SU-DHL-6 (cell line): ENCODE results near the gene LDLRAD1.

ENCODE experiments used
- H2AFZ ChIP-seq: fragments of 200-600 bp; sonication (generic); 2 replicates; pipeline ENCODE4 v1.6.1; 2014; ENCODE audit warnings: low read depth, mild to moderate bottlenecking, moderate library complexity, mixed read lengths, antibody characterized with exemption, low read length; ENCODE audit not compliant: severe bottlenecking
- H3F3A ChIP-seq: fragments of 200-600 bp; shearing (Covaris generic); 2 replicates; pipeline ENCODE4 v1.6.0; 2016; ENCODE audit warnings: antibody characterized with exemption, mild to moderate bottlenecking; ENCODE audit not compliant: insufficient read depth
- H3K27ac ChIP-seq: fragments of 200-600 bp; sonication (generic); 2 replicates; pipeline ENCODE4 v1.5.1; 2016; ENCODE audit warnings: low read depth, mild to moderate bottlenecking, low read length, moderate library complexity, mixed read lengths
- H3K27me3 ChIP-seq: fragments of 200-600 bp; sonication (generic), shearing (Covaris generic); 2 replicates; pipeline ENCODE4 v1.6.0; 2014; ENCODE audit warnings: mild to moderate bottlenecking, low read length
- H3K36me3 ChIP-seq: fragments of 200-600 bp; sonication (generic); 2 replicates; pipeline ENCODE4 v1.6.1; 2014; ENCODE audit warnings: mild to moderate bottlenecking, low read length, mixed read lengths
- H3K4me2 ChIP-seq: fragments of 300-600, 200-600 bp; shearing (Covaris generic), sonication (generic); 2 replicates; pipeline ENCODE4 v1.6.0; 2014; ENCODE audit warnings: low read length, low read depth, mild to moderate bottlenecking; ENCODE audit not compliant: poor library complexity, severe bottlenecking
- H3K4me3 ChIP-seq: fragments of 200-600 bp; sonication (generic); 2 replicates; pipeline ENCODE4 v1.5.1; 2014; ENCODE audit warnings: antibody characterized with exemption, low read length, mild to moderate bottlenecking, mixed read lengths; ENCODE audit not compliant: insufficient read depth, poor library complexity, severe bottlenecking
- H3K79me2 ChIP-seq: fragments of 200-600 bp; sonication (generic); 2 replicates; pipeline ENCODE4 v1.6.1; 2014; ENCODE audit warnings: mild to moderate bottlenecking, low read length, moderate library complexity; ENCODE audit not compliant: insufficient read depth
- H3K9ac ChIP-seq: fragments of 200-600 bp; sonication (generic); 2 replicates; pipeline ENCODE4 v1.7.0; 2014; ENCODE audit warnings: mild to moderate bottlenecking, low read length
- H3K9me2 ChIP-seq: fragments of 200-600 bp; sonication (generic); replicated peaks from 2 replicates; pipeline ENCODE4 v1.6.1; 2014; ENCODE audit warnings: low read length; ENCODE audit not compliant: insufficient read depth
- H3K9me3 ChIP-seq: fragments of 200-600 bp; sonication (generic); 2 replicates; pipeline ENCODE4 v1.6.1; 2014; ENCODE audit warnings: low read length, mixed read lengths; ENCODE audit not compliant: insufficient read depth
- H4K20me1 ChIP-seq: fragments of 200-600 bp; sonication (generic); 2 replicates; pipeline ENCODE4 v1.6.1; 2014; ENCODE audit warnings: low read depth, mild to moderate bottlenecking, antibody characterized with exemption, low read length, moderate library complexity, mixed read lengths
- EZH2phosphoT487 ChIP-seq: fragments of 200-600 bp; sonication (generic), shearing (Covaris generic); conservative IDR thresholded peaks from 2 replicates; pipeline ENCODE4 v1.6.1; 2018; ENCODE audit warnings: mild to moderate bottlenecking, antibody characterized with exemption, low read length, moderate library complexity, mixed read lengths
- TF ChIP-seq, protein P1 (sequence below): fragments of 200-600 bp; sonication (generic); IDR thresholded peaks from one replicate; pipeline ENCODE4 v1.5.1; 2017; ENCODE audit warnings: antibody characterized with exemption, mild to moderate bottlenecking, low read length, moderate library complexity; ENCODE audit not compliant: insufficient read depth, poor library complexity, severe bottlenecking

The LDLRAD1 gene

DNA sequence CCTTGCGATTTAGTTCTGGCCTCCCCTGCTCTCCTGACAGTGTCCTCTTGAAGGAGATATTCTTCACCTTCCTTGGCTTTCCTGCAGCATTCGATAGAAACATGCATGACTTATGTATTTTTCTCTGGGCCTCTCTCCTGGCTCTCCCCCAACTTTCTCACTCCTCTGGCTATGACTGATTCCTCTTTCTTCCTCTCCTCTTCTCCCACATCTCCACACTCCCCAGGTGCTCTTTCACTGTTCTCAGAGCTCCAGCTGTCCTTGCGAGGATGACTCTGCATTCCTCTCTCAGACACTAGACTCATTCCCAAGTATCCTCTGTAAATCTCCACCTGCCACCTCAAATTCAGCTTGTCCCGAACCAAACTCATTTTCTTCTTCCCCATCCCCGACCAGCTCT is 53.9 kb downstream of the LDLRAD1 start:
- Histone ChIP-seq H3K36me3 (peaks cover 10% of the 10 kb centered on the region; the same call in 1 of the 2 replicates), H2AFZ (no peak overlapping the region), H3K4me3 (no peak overlapping the region), H3K27me3 (no peaks in the 10 kb centered on the region), H3K9me2 (no peaks in the 10 kb centered on the region), H3K4me2 (no peak overlapping the region), H3K79me2 (no peaks in the 10 kb centered on the region), H3K27ac (no peak overlapping the region), H3K9me3 (no peaks in the 10 kb centered on the region), H4K20me1 (no peaks in the 10 kb centered on the region), H3F3A (0 out of 2 replicates have a peak, but pooled peaks cover 4% of the 10 kb centered on the region), H3K9ac (no peak overlapping the region)
- no peak for TF ChIP-seq EZH2phosphoT487
- TF ChIP-seq, protein P1, sequence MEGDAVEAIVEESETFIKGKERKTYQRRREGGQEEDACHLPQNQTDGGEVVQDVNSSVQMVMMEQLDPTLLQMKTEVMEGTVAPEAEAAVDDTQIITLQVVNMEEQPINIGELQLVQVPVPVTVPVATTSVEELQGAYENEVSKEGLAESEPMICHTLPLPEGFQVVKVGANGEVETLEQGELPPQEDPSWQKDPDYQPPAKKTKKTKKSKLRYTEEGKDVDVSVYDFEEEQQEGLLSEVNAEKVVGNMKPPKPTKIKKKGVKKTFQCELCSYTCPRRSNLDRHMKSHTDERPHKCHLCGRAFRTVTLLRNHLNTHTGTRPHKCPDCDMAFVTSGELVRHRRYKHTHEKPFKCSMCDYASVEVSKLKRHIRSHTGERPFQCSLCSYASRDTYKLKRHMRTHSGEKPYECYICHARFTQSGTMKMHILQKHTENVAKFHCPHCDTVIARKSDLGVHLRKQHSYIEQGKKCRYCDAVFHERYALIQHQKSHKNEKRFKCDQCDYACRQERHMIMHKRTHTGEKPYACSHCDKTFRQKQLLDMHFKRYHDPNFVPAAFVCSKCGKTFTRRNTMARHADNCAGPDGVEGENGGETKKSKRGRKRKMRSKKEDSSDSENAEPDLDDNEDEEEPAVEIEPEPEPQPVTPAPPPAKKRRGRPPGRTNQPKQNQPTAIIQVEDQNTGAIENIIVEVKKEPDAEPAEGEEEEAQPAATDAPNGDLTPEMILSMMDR = no peak

DNA sequence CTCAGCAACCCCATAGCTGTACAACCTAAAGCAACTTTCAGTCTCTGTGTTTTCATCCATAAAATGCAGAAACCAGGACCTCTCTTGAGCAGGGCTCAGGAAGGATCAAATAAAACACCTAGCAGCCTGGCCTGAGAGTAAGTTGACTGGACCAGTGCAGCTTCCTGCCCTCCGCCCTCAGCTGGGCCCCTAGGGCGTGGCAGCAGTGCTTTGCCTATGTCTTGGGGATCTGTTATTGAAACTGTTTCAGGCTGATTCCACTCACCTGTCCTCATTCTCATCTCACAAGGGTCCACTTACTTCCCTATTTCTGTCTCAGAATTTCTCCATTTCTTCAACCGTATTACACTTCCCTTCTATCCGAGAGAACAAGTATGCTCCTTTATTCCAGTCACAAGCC is 54.5 kb downstream of the LDLRAD1 start:
- TF ChIP-seq, protein P1 = no peak
- Histone ChIP-seq H3F3A (0 out of 2 replicates have a peak, but pooled peaks cover 4% of the 10 kb centered on the region), H3K4me2 (no peak overlapping the region), H3K79me2 (no peaks in the 10 kb centered on the region), H4K20me1 (no peaks in the 10 kb centered on the region), H3K27ac (no peak overlapping the region), H3K9me3 (no peaks in the 10 kb centered on the region), H3K9ac (no peak overlapping the region), H3K4me3 (no peak overlapping the region), H2AFZ (no peak overlapping the region), H3K36me3 (peaks cover 10% of the 10 kb centered on the region; the same call in 1 of the 2 replicates), H3K9me2 (no peaks in the 10 kb centered on the region), H3K27me3 (no peaks in the 10 kb centered on the region)

DNA sequence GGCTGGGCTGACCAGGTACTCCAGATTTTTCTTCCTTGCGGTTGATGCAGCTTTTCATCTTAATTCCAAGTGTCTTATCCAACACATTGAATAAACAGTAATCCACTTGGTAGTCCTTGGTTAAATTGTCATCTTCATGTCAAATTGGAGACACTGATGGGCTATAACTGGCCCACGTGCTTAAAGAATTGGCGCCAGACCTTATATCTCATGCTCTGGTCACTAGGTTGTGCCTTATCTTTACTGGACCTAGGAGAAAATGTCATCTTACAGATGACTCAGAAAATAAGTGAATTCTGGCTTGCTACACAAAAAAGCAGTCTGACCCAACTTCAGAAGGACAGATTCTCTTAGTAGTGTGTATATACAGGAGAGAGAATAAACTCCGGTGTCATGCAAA is 55.6 kb downstream of the LDLRAD1 start:
- Histone ChIP-seq H3K9ac (no peak overlapping the region), H3K79me2 (no peaks in the 10 kb centered on the region), H2AFZ (no peak overlapping the region), H3K27ac (no peak overlapping the region), H3K9me2 (no peaks in the 10 kb centered on the region), H3K36me3 (peaks cover 10% of the 10 kb centered on the region; the same call in 1 of the 2 replicates), H4K20me1 (no peaks in the 10 kb centered on the region), H3K4me3 (no peak overlapping the region), H3K4me2 (no peak overlapping the region), H3K27me3 (no peaks in the 10 kb centered on the region), H3F3A (0 out of 2 replicates have a peak, but pooled peaks cover 4% of the 10 kb centered on the region), H3K9me3 (no peaks in the 10 kb centered on the region)
- no peak for TF ChIP-seq EZH2phosphoT487
- TF ChIP-seq, protein P1 = no peak
